K562 treated with DMSO at 1 percent for 48 hours (cell line): Measurements from ENCODE around the gene PHKA1. TPM values are rescaled to one million over a fixed set of nuclear protein-coding genes. Genes with fewer than 3 reads are reported as not detected.

Experiments
- total RNA-seq: library from RNA; unstranded; fragments of 300-600 nt; gene quantifications from 2 replicates; pipeline ENCODE4 v1.2.3, GENCODE V29; 2022; ENCODE audit warnings: low replicate concordance; ENCODE audit errors: extremely low read depth

Gene PHKA1
- 80.1 TPM in 1 of 2 replicates, not detected in the other for total RNA-seq

GRCh38 chrX:72713599-72714477 lies at the start of gene PHKA1:
Gene PHKA1, minus strand, starts transcription at chrX:72714306. Its CDS starts 426 bp downstream, at chrX:72713880.

DNA sequence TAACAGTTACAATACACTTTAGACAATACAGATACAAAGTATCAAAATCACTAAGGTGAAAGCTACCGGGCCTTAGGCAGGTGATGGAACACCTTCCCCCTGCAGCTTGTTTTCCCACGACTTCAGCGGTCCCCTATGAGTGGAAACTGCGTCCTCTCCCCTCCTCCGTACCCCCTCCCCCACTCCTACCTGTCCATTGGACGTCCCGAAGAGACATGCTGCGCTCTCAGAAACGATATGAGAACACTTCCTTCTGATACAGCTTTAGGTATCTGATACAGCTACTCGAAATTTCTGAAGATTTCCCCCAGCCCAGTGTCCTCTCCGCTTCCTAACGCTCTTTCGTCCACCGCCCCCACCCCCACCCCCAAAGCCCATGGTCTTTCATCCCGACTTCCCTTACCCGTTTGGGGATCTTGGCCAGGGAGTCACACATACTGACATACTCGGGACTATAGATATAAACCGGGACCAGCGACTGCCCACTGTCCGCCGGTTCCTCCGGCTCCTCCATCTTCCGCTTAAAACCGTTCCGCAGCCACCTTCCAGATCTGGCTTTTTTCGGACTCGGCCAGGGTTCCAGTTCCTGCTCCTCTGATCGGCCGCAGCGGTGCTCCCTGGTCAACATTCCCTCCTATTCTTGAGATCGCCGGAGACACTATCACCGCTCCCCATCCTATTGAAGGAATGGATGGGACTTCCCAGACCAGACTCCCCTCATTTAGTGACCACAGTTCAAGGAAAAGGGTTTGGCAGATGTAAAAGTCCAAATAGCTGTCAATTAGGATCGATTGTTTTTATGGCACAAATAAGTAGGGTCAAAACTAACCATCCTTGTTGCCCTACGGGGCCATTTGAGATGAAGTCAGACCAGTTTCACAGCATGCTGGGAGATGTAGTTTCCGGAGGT lies 141.6 kb downstream of the PHKA1 start, which contains the start of gene HDAC8:
TSS of gene HDAC8 (minus strand) at position 596 of the 910 bp plus-strand sequence. CDS start at position 514, 82 bp downstream.

Other genes with a start within 250 kb of the PHKA1 start
- not detected in 2 replicates for gene HDAC8, start 141.5 kb downstream of the PHKA1 start, total RNA-seq
- not detected in 2 replicates for gene DMRTC1B, start 62.6 kb upstream of the PHKA1 start, total RNA-seq
- not detected in 2 replicates for gene FAM236B, start 68.4 kb upstream of the PHKA1 start, total RNA-seq
- gene FAM236D, start 93.9 kb upstream of the PHKA1 start, total RNA-seq, result not detected in 2 replicates
- gene FAM236C, start 198.3 kb upstream of the PHKA1 start, total RNA-seq, result not detected in 2 replicates
- gene FAM236A, start 223.9 kb upstream of the PHKA1 start, total RNA-seq, result not detected in 2 replicates
- not detected in 2 replicates for gene DMRTC1, start 229.5 kb upstream of the PHKA1 start, total RNA-seq